HG02798 (cell line): ENCODE results near the gene LOXL3.
A peak's percentile ranks its signal among the peaks of the same experiment; 100 is the strongest.
"Not testable (repeated sequence)": the region's sequence is repeated elsewhere in the genome, so short reads cannot be mapped to it uniquely, and the experiment has no call there.

Experiments used
- ATAC-seq: cut with Tn5 transposase; IDR thresholded peaks from one replicate; pipeline ENCODE4 v1.9.1; 2021; ENCODE audit warnings: mild to moderate bottlenecking; ENCODE audit not compliant: unreplicated experiment, poor library complexity

The LOXL3 gene

GRCh38 chr2:74575320-74575719 is 21.6 kb upstream of the LOXL3 start:
- ATAC-seq = no peak

- ATAC-seq = peak; percentile 43
Measured at GRCh38 chr2:74573747-74574562, 20.2 kb upstream of the LOXL3 start.

GRCh38 chr2:74572178-74572925 is 18.6 kb upstream of the LOXL3 start:
- no peak for ATAC-seq

- ATAC-seq = peak; percentile 78
Measured at GRCh38 chr2:74571058-74571457, 17.3 kb upstream of the LOXL3 start.

GRCh38 chr2:74569686-74570085 is 15.9 kb upstream of the LOXL3 start:
- ATAC-seq = no peak

GRCh38 chr2:74567881-74568280 is 14.1 kb upstream of the LOXL3 start:
- no peak for ATAC-seq

GRCh38 chr2:74566754-74567085 is 13.0 kb upstream of the LOXL3 start:
- ATAC-seq = no peak

- ATAC-seq = no peak
Measured at GRCh38 chr2:74566076-74566753, 12.5 kb upstream of the LOXL3 start.

- ATAC-seq = no peak
Measured at GRCh38 chr2:74564222-74564621, 10.5 kb upstream of the LOXL3 start.

- ATAC-seq = no peak
Measured at GRCh38 chr2:74562126-74562775, 8.5 kb upstream of the LOXL3 start.

GRCh38 chr2:74561022-74561421 is 7.3 kb upstream of the LOXL3 start:
- not testable (repeated sequence) for ATAC-seq

- no peak for ATAC-seq
Measured at GRCh38 chr2:74560591-74560990, 6.8 kb upstream of the LOXL3 start.

GRCh38 chr2:74559912-74560311 is 6.2 kb upstream of the LOXL3 start:
- ATAC-seq = no peak

GRCh38 chr2:74558284-74559230 is 4.8 kb upstream of the LOXL3 start:
- no peak for ATAC-seq

GRCh38 chr2:74556831-74557370 is 3.2 kb upstream of the LOXL3 start:
- ATAC-seq = no peak

- ATAC-seq = no peak
Measured at GRCh38 chr2:74556159-74556558, 2.4 kb upstream of the LOXL3 start.

- ATAC-seq = no peak
Measured at GRCh38 chr2:74555610-74556103, 1.9 kb upstream of the LOXL3 start.

GRCh38 chr2:74554820-74555531 is 1.2 kb upstream of the LOXL3 start:
- ATAC-seq = peak; percentile 46
